ENCODE data around the gene EYA3.

GRCh38 chr1:27959792-27960603 is 128.4 kb downstream of the EYA3 start, which contains the start of gene XKR8:
- TF ChIP-seq POLR2A (IDR thresholded peaks at IDR 0.05) (peak; percentile 53 to 56), POLR2AphosphoS5 (IDR thresholded peaks at IDR 0.05) (no peak)
- TF ChIP-seq, protein P1, sequence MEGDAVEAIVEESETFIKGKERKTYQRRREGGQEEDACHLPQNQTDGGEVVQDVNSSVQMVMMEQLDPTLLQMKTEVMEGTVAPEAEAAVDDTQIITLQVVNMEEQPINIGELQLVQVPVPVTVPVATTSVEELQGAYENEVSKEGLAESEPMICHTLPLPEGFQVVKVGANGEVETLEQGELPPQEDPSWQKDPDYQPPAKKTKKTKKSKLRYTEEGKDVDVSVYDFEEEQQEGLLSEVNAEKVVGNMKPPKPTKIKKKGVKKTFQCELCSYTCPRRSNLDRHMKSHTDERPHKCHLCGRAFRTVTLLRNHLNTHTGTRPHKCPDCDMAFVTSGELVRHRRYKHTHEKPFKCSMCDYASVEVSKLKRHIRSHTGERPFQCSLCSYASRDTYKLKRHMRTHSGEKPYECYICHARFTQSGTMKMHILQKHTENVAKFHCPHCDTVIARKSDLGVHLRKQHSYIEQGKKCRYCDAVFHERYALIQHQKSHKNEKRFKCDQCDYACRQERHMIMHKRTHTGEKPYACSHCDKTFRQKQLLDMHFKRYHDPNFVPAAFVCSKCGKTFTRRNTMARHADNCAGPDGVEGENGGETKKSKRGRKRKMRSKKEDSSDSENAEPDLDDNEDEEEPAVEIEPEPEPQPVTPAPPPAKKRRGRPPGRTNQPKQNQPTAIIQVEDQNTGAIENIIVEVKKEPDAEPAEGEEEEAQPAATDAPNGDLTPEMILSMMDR (IDR thresholded peaks at IDR 0.05): peak in 3 of 4 experiments; percentile 25 to 63 (median 47)

Measured in gastroesophageal sphincter (tissue), 3 donors.